Panc1 (cell line): ENCODE measurements around the gene CCDC174. TPM values are rescaled to one million over a fixed set of nuclear protein-coding genes. Genes with fewer than 3 reads are reported as not detected.

ENCODE experiments used
- ATAC-seq: fragments of 200-7000 bp; cut with Tn5 transposase; 2 replicates; pipeline ENCODE4 v1.9.1; 2020; ENCODE audit warnings: mild to moderate bottlenecking, moderate library complexity
- BruUV-seq: library from RNA; stranded (reverse); fragments of 400-500 nt; replicated peaks from 2 replicates; lab custom pipeline; 2021; lab: Mats Ljungman, UMichigan
- CTCF ChIA-PET: fragments of 300-600 bp; sonication (Branson Sonifier 250); formaldehyde crosslinking; loops from one replicate; lab custom pipeline; 2022; ENCODE audit warnings: antibody characterized with exemption; lab: Charles Lee
- POLR2A ChIA-PET: fragments of 300-600 bp; sonication (Branson Sonifier 250); formaldehyde crosslinking; loops from one replicate; lab custom pipeline; 2022; ENCODE audit warnings: antibody characterized with exemption; lab: Charles Lee
- DNase-seq: peaks from one replicate; pipeline ENCODE4 v3.0.0-alpha.2; 2010; ENCODE audit warnings: low read depth, low spot score
- H3K27ac ChIP-seq: 2 replicates; pipeline ENCODE4 v1.5.1; 2011; ENCODE audit warnings: mild to moderate bottlenecking, low read length, inconsistent platforms
- H3K27me3 ChIP-seq: fragments of 200-500 bp; sonication (Bioruptor generic); 2 replicates; pipeline ENCODE4 v1.6.0; 2014; ENCODE audit warnings: low read length, inconsistent platforms; ENCODE audit not compliant: control insufficient read depth, insufficient read depth
- H3K36me3 ChIP-seq: fragments of 200-500 bp; sonication (Bioruptor generic); 2 replicates; pipeline ENCODE4 v1.5.1; 2014; ENCODE audit warnings: inconsistent platforms, mild to moderate bottlenecking, low read length, moderate library complexity; ENCODE audit not compliant: control insufficient read depth, insufficient read depth
- H3K4me1 ChIP-seq: 2 replicates; pipeline ENCODE4 v1.5.1; 2011; ENCODE audit warnings: inconsistent platforms, mild to moderate bottlenecking, low read length, moderate library complexity; ENCODE audit not compliant: control insufficient read depth, insufficient read depth
- H3K4me3 ChIP-seq, 2 experiments: 2 replicates each; pipeline ENCODE4 v1.5.1; 2011 to 2012; ENCODE audit warnings: low read depth in 2 of 2, low read length in 2 of 2, mild to moderate bottlenecking in 2 of 2, inconsistent platforms in 1 of 2, moderate library complexity in 1 of 2
- H3K9me3 ChIP-seq: fragments of 200-500 bp; sonication (Bioruptor generic); 2 replicates; pipeline ENCODE4 v1.5.1; 2014; ENCODE audit warnings: low read depth, mild to moderate bottlenecking, inconsistent platforms, low read length, moderate library complexity; ENCODE audit not compliant: control insufficient read depth, insufficient read depth
- CTCF ChIP-seq: fragments of 450-650 bp; IDR thresholded peaks from 2 replicates; pipeline ENCODE4 v1.5.1; 2017; ENCODE audit warnings: mild to moderate bottlenecking
- POLR2AphosphoS5 ChIP-seq: IDR thresholded peaks from 2 replicates; pipeline ENCODE4 v1.6.1; 2012; ENCODE audit warnings: mild to moderate bottlenecking, low read depth, low read length, moderate library complexity
- REST ChIP-seq, 2 experiments: IDR thresholded peaks; 2 replicates each; pipeline ENCODE4 v1.6.1; 2011 to 2012; ENCODE audit warnings: low read depth in 2 of 2, control low read depth in 1 of 2, low read length in 1 of 2, mild to moderate bottlenecking in 1 of 2, moderate library complexity in 1 of 2; ENCODE audit not compliant: insufficient read depth in 1 of 2
- SIN3A ChIP-seq: IDR thresholded peaks from 2 replicates; pipeline ENCODE4 v1.6.1; 2012; ENCODE audit warnings: low read depth, mild to moderate bottlenecking, low read length, moderate library complexity, borderline replicate concordance; ENCODE audit not compliant: insufficient read depth
- TCF7L2 ChIP-seq: IDR thresholded peaks from 2 replicates; pipeline ENCODE4 v1.6.1; 2011; ENCODE audit warnings: mild to moderate bottlenecking, low read depth, low read length, inconsistent platforms
- in situ Hi-C: cut with HindIII; loops from 2 replicates; pipeline ENCODE4 v1.10.0; 2016; ENCODE audit warnings: low sequenced_read_pairs, low pct_unique_long_range_greater_than_20kb
- intact Hi-C: fragments of 100-400 bp; cut with micrococcal nuclease; formaldehyde crosslinking; loops from one replicate; pipeline ENCODE4 v1.10.0; 2022; ENCODE audit not compliant: unreplicated experiment
- total RNA-seq: library from RNA; stranded (reverse); gene quantifications from one replicate; pipeline ENCODE4 v1.2.1, GENCODE V29; 2021; ENCODE audit not compliant: unreplicated experiment

The CCDC174 gene
- total RNA-seq, 1 experiment from 2014 or later = 10.6 TPM

GRCh38 chr3:14623569-14624051 is 28.0 kb upstream of the CCDC174 start:
- peak; percentile 76 for ATAC-seq
- no TSS peak for BruUV-seq
- Histone ChIP-seq H3K4me1 (no peaks in the 10 kb centered on the region), H3K27me3 (no peaks in the 10 kb centered on the region), H3K4me3 (no peak overlapping the region), H3K9me3 (no peaks in the 10 kb centered on the region), H3K36me3 (no peaks in the 10 kb centered on the region; the same call in 1 of the 2 replicates), H3K27ac (no peak overlapping the region)
- no peak for DNase-seq
- CTCF ChIA-PET = no interaction called here
- intact Hi-C loops (no loop called here), in situ Hi-C loops (no loop called here)
- TF ChIP-seq POLR2AphosphoS5 (no peak), SIN3A (no peak), CTCF (no peak), TCF7L2 (no peak), REST (IDR thresholded peaks at IDR 0.05; ENCODE audit: insufficient read depth in 1 of 2, low read depth in 2 of 2, low read length in 1 of 2) (no peak)
- POLR2A ChIA-PET = no interaction called here

GRCh38 chr3:14624498-14624897 is 27.1 kb upstream of the CCDC174 start:
- no peak for DNase-seq
- CTCF ChIA-PET = no interaction called here
- Histone ChIP-seq H3K9me3 (no peaks in the 10 kb centered on the region), H3K4me3 (no peak overlapping the region), H3K4me1 (no peaks in the 10 kb centered on the region), H3K27ac (no peak overlapping the region), H3K36me3 (no peaks in the 10 kb centered on the region; the same call in 1 of the 2 replicates), H3K27me3 (no peaks in the 10 kb centered on the region)
- no peak for ATAC-seq
- BruUV-seq = no TSS peak
- no peak for TF ChIP-seq POLR2AphosphoS5
- TF ChIP-seq CTCF = no peak
- TF ChIP-seq TCF7L2 = no peak
- TF ChIP-seq SIN3A = no peak
- intact Hi-C loops (no loop called here), in situ Hi-C loops (no loop called here)
- POLR2A ChIA-PET = no interaction called here
